LHCN-M2 (cell line): ENCODE results near the gene ANKRD65. TPM values are rescaled to one million over a fixed set of nuclear protein-coding genes. Genes with fewer than 3 reads are reported as not detected.
"Not testable (repeated sequence)": the region's sequence is repeated elsewhere in the genome, so short reads cannot be mapped to it uniquely, and the experiment has no call there.

Source experiments
- DNase-seq: peaks from one replicate; pipeline ENCODE4 v3.0.0-alpha.2; 2012; ENCODE audit warnings: low read depth
- total RNA-seq: library from RNA; depleted of rRNA; stranded (reverse); fragments of >200 nt; gene quantifications from 2 replicates; pipeline ENCODE4 v1.2.3, GENCODE V29; 2014

ANKRD65 gene
- total RNA-seq, 1 experiment from 2014 or later: not detected

- peak; percentile 81 for DNase-seq
These were observed 23.1 kb downstream of the ANKRD65 start for GRCh38 chr1:1397839-1398523.

- no peak for DNase-seq
These were observed 25.9 kb downstream of the ANKRD65 start for GRCh38 chr1:1395166-1395565.

DNA sequence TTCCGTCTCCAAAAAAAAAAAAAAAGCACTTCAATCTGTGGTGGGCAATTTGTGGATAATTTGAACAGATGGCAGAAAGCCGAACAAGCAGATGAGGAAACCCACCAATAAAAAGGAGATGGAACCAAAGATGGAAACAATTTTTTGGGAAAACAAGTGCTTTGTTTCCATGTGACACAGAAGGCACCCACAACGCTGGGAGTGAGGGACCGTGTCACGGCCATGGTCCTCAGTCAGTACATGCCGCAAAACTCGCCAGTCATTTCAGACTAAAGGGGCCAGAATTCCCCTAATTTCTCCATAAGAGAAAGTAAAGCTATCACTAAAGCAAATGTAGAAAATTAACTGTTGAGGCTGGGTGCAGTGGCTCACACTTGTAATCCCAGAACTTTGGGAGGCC, 27.0 kb downstream of the ANKRD65 start:
- DNase-seq: no peak

- DNase-seq: no peak
These were observed 27.6 kb downstream of the ANKRD65 start for GRCh38 chr1:1393428-1393827.

- DNase-seq: no peak
These were observed 28.1 kb downstream of the ANKRD65 start for GRCh38 chr1:1393014-1393413.

GRCh38 chr1:1391225-1391624, 29.9 kb downstream of the ANKRD65 start:
- no peak for DNase-seq

- no peak for DNase-seq
These were observed 30.4 kb downstream of the ANKRD65 start for GRCh38 chr1:1390675-1391074.

GRCh38 chr1:1388078-1388472, 33.0 kb downstream of the ANKRD65 start:
- DNase-seq: no peak

DNA sequence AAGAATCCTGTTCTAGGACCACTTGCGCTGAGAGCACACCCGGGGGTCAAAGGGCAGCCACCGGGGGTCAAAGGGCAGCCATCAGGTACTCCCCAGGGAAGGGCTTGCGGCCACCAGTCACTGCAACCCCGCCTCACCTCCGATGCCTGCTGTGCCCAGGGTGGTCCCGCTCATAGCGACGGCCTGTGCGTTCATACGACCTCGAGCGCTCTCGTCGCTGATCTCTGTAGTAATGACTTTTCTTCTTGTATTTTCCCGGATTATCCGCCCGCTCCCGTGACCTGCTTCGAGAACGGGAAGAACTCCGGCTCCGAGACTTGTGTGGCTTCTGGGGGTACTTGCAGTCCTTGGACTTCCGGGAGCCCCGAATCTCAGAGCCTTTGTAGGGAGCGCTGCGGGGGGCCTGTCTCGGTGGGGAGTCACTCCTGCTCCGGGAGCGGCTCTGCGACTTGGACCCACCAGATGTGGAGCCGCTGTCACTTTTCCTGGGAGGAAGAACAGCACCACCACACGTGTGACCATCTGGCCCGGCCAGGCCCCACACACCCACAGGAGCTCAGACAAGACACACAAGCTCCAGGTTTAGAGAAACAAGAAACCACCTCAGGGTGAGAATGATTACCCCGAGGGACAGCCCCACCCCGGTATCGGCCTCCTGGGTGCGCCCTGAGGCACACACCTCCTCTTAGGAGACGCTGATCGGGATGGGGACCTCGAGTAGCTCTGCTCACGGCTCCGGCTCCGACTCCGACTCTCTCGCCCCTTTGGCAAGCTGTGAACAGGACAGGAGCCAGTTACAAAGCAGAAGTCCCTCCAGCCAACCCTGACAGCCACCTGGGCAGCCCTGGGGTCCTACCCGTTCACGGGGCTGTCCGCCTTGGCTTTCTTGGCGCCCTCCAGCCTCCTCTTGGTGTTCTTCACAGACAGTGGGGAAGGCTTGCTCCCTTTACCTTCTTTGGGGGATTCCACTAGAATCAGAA, 33.7 kb downstream of the ANKRD65 start:
- DNase-seq: no peak

DNA sequence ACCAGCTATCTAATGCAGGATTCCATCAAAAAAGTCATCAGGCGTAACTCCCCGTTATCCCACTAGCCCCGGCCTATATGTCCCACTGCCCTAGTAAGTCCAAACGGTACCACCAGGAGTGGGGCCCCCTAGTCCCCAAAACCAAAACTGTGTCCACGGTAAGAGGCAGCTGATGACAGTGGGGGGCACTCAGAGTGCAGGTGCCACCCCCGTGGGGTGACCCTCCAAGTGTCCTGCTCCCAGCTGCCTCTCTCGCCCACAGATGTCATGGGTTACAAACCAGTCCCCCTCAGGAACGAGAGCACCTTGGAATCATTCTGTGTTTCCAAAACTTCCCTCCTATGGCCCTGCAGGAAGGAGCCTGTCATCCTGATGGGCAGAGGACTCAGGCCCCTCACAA, 35.1 kb downstream of the ANKRD65 start:
- DNase-seq: no peak

- DNase-seq: not testable (repeated sequence)
These were observed 35.7 kb downstream of the ANKRD65 start for GRCh38 chr1:1385339-1385738.

- DNase-seq: no peak
These were observed 39.8 kb downstream of the ANKRD65 start for GRCh38 chr1:1381294-1381693.

DNA sequence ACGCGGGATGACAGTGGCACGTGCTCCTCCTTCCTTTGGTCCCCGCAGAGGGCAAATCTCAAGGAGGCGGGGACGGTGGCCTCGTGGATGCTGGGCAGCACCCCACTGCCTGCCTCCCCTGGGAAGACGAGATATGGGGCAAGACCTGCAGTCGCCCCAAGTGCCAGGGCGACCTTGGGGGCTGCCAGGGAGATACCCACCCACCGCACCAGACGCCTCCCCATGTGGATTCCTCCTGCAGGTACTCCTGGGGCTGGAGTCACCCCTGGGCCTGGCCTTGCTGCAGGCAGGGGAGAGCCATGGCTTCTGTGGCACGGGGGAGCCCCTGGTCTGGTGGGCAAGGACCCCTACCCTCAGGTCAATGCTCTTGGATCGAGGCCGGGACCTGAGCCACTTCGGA, 40.2 kb downstream of the ANKRD65 start:
- no peak for DNase-seq

- DNase-seq: no peak
These were observed 43.4 kb downstream of the ANKRD65 start for GRCh38 chr1:1377540-1378205.

GRCh38 chr1:1376551-1377226, 44.4 kb downstream of the ANKRD65 start:
- DNase-seq: no peak

- DNase-seq: peak; percentile 100
These were observed 46.0 kb downstream of the ANKRD65 start, which contains the start of gene AURKAIP1 for GRCh38 chr1:1374929-1375662. TSS of gene AURKAIP1 (minus strand) at chr1:1375207. CDS start at chr1:1374756, 451 bp downstream.

GRCh38 chr1:1374589-1374928, 46.5 kb downstream of the ANKRD65 start:
- peak; percentile 29 for DNase-seq

DNA sequence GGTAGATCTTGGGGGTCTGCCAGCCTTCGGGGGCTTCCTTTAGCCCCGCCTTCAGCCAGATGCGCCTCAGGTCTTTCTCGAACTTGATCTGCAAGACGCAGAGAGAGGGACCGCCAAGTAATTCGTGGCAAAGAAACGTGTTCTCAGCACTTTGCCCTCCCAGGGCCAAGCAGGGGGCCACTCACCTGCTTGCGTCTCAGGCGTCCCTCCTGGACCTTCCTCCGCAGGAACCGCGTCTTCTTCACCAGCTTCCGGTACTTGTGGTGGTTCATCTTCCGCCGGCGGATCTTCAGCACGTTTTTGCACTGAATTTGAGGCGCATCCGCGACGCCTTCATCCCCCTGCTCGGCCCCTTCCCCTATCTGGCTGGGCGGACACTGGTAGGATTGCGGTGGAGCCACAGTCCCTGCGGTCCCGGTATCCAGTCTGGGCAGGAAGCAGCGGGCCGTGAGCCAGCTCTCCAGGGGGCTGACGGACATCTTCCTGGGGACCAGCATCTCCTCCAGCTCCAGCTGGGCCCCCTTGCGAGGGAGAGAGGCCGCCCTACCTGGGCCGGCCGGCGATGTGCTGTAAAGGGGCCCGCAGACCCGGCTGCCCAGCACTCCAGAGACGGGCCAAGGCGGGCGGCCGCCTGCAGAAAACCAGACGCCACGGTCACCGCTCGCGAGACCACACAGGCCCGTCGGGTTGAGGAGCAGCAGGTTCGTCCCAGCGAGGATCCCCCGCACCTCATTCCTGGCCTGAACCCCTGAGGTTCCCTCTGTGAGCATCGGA, 47.1 kb downstream of the ANKRD65 start:
- DNase-seq: no peak

DNA sequence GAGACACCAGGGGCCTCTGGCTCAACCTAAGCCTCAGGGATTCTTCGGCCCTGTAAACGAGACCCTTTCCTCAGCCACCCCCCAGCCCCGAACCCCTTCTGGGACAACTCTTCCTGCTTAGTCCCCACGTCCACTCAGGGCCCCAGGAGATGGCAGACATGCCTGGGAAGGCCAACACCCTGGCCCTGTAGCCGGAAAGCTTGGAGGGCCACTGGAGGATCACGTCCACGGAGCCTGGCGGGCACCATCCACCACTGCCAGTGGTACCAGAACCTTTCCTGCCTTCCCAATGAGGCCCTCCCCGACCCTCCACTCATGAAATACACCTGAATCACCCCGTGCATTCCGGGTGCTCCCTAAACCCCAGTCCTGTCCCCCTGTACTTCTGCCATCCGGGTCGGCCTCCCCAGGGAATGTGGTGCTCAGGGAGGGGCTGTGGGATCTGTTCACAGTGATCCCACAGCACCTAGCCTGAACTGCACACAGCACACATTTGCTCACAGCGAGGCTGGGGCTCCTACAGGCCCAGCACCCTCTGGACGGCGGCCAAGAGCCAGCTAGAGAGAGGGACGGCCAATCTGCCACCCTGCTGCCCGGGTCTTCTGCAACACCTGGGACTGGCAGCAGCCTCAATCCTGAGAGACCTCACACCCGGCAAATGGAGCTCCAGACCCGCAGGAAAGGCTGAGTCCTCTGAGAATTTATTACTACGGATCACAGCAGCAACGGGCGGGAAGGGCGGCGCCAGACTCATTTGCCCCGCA, 47.8 kb downstream of the ANKRD65 start:
- DNase-seq: no peak
